LNCaP clone FGC (cell line): Measurements from ENCODE around the gene LILRA5.

Experiments
- DNase-seq: peaks from one replicate; pipeline ENCODE4 v3.0.0-alpha.2; 2011; ENCODE audit warnings: low read depth
- H3K4me3 ChIP-seq: 2 replicates; pipeline ENCODE4 v1.5.1; 2011; ENCODE audit warnings: mild to moderate bottlenecking, low read depth, low read length, control low read depth
- CTCF ChIP-seq: IDR thresholded peaks from 2 replicates; pipeline ENCODE4 v1.5.1; 2012; ENCODE audit warnings: mild to moderate bottlenecking; ENCODE audit not compliant: control insufficient read depth, insufficient read depth; ENCODE audit errors: extremely low read depth

The LILRA5 gene

GRCh38 chr19:54352546-54352945 is 39.6 kb upstream of the LILRA5 start:
- no peak for TF ChIP-seq CTCF
- no peak for DNase-seq
- H3K4me3 ChIP-seq, result no peak overlapping the region

GRCh38 chr19:54352041-54352440 is 39.1 kb upstream of the LILRA5 start:
- DNase-seq, result no peak
- no peak for TF ChIP-seq CTCF
- H3K4me3 ChIP-seq, result no peak overlapping the region

GRCh38 chr19:54351474-54351873 is 38.5 kb upstream of the LILRA5 start:
- TF ChIP-seq CTCF, result no peak
- no peak for DNase-seq
- no peak overlapping the region for H3K4me3 ChIP-seq

GRCh38 chr19:54345938-54346386 is 33.0 kb upstream of the LILRA5 start:
- TF ChIP-seq CTCF, result no peak
- no peak for DNase-seq

GRCh38 chr19:54343868-54344267 is 30.9 kb upstream of the LILRA5 start:
- no peak for DNase-seq
- no peak for TF ChIP-seq CTCF
- H3K4me3 ChIP-seq, result no peak overlapping the region

More at GRCh38 chr19:54345938-54346386, 33.0 kb upstream of the LILRA5 start:
- no peak overlapping the region for H3K4me3 ChIP-seq

- no peak overlapping the region for H3K4me3 ChIP-seq
- no peak for DNase-seq
- TF ChIP-seq CTCF, result no peak
These were observed 28.3 kb upstream of the LILRA5 start for GRCh38 chr19:54341295-54341694.

- H3K4me3 ChIP-seq, result no peak overlapping the region
- DNase-seq, result no peak
- TF ChIP-seq CTCF, result no peak
These were observed 26.8 kb upstream of the LILRA5 start for GRCh38 chr19:54339646-54340358.
